Colonic mucosa (tissue), 4 donors: ENCODE results near the gene CCDC68. TPM values are rescaled to one million over a fixed set of nuclear protein-coding genes. Genes with fewer than 3 reads are reported as not detected.

Experiments used
- DNase-seq: peaks from one replicate; pipeline ENCODE4 v3.0.0-alpha.2; 2020
- H3K27ac ChIP-seq: fragments of 200-600 bp; one replicate; pipeline ENCODE4 v1.8.0; 2021
- H3K27me3 ChIP-seq: fragments of 200-600 bp; one replicate; pipeline ENCODE4 v1.8.0; 2021
- H3K36me3 ChIP-seq: fragments of 200-600 bp; one replicate; pipeline ENCODE4 v1.8.0; 2021
- H3K4me1 ChIP-seq: fragments of 200-600 bp; one replicate; pipeline ENCODE4 v1.8.0; 2021; ENCODE audit warnings: mild to moderate bottlenecking
- H3K4me3 ChIP-seq: fragments of 200-600 bp; one replicate; pipeline ENCODE4 v1.8.0; 2021
- H3K9ac ChIP-seq, 2 donors: one replicate each; pipeline ENCODE4 v1.7.0; 2013; ENCODE audit warnings: control low read depth in 2 of 2, low read depth in 2 of 2, low read length in 2 of 2
- H3K9me3 ChIP-seq: fragments of 200-600 bp; one replicate; pipeline ENCODE4 v1.8.0; 2021
- intact Hi-C: fragments of 100-400 bp; cut with DNase I; formaldehyde crosslinking; loops from one replicate; pipeline ENCODE4 v1.14.1; 2022
- total RNA-seq, 2 donors: library from RNA; stranded (reverse); fragmentation: NEBNext Ultra II Directional in 1 of 2; extraction: Animal tissue kit (Norgen Biotek cat#: 25700) in 1 of 2; gene quantifications; one replicate each; pipeline ENCODE4 v1.2.1, GENCODE V29; 2021
- TF ChIP-seq, protein P1 (sequence below): fragments of 200-600 bp; IDR thresholded peaks from one replicate; pipeline ENCODE4 v1.8.0; 2022; ENCODE audit warnings: antibody characterized with exemption, mild to moderate bottlenecking
- donor health status: healthy.
- donor health status: DM: no; HTN: no; CAD: no.
- donor health status: DM: no; HTN: no; CAD: no.

CCDC68 gene
- total RNA-seq, 2 donors from 2014 or later, result 22.3 to 46.8 TPM

DNA sequence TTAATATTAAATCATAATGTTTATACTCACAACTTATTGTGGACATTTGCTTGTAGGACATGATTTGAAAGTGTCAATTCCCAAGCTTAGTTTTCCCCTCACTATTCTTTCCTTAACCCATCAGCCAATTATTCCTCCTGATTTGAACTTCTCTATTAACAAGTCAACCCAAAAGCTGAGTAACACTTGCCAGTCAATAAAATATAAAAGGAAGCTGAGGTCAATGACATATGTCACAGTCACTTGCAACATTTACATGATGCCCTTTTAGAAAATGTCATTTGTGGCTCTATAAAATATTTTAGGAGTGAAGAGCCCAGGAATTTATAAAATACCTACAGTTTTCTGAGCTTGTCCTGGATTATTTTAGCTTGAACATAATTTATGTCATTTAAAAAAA lies 7.2 kb downstream of the CCDC68 start:
- Histone ChIP-seq H3K27me3 (no peaks in the 10 kb centered on the region), H3K36me3 (no peaks in the 10 kb centered on the region), H3K9ac (no peak overlapping the region), H3K4me1 (peaks cover 8% of the 10 kb centered on the region), H3K27ac (no peak overlapping the region), H3K9me3 (no peaks in the 10 kb centered on the region), H3K4me3 (no peak overlapping the region)
- intact Hi-C loops, result no loop called here
- DNase-seq, result no peak
- TF ChIP-seq, protein P1, sequence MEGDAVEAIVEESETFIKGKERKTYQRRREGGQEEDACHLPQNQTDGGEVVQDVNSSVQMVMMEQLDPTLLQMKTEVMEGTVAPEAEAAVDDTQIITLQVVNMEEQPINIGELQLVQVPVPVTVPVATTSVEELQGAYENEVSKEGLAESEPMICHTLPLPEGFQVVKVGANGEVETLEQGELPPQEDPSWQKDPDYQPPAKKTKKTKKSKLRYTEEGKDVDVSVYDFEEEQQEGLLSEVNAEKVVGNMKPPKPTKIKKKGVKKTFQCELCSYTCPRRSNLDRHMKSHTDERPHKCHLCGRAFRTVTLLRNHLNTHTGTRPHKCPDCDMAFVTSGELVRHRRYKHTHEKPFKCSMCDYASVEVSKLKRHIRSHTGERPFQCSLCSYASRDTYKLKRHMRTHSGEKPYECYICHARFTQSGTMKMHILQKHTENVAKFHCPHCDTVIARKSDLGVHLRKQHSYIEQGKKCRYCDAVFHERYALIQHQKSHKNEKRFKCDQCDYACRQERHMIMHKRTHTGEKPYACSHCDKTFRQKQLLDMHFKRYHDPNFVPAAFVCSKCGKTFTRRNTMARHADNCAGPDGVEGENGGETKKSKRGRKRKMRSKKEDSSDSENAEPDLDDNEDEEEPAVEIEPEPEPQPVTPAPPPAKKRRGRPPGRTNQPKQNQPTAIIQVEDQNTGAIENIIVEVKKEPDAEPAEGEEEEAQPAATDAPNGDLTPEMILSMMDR, result no peak

- no peak overlapping the region for H3K27ac ChIP-seq
- DNase-seq, result no peak
- intact Hi-C loops, result no loop called here
Observed at GRCh38 chr18:54950221-54950620, 9.0 kb downstream of the CCDC68 start.

GRCh38 chr18:54949588-54949987 lies 9.7 kb downstream of the CCDC68 start:
- peaks cover 10% of the 10 kb centered on the region for H3K4me1 ChIP-seq
- TF ChIP-seq, protein P1, result no peak
- no peak overlapping the region for H3K27ac ChIP-seq

More at GRCh38 chr18:54950221-54950620, 9.0 kb downstream of the CCDC68 start:
- Histone ChIP-seq H3K36me3 (no peaks in the 10 kb centered on the region), H3K9me3 (no peaks in the 10 kb centered on the region), H3K4me3 (no peak overlapping the region), H3K27me3 (no peaks in the 10 kb centered on the region), H3K9ac (no peak overlapping the region), H3K4me1 (peaks cover 10% of the 10 kb centered on the region)
- TF ChIP-seq, protein P1, result peak; percentile 27

GRCh38 chr18:54948350-54948837 lies 10.9 kb downstream of the CCDC68 start:
- no peak for DNase-seq
- Histone ChIP-seq H3K9me3 (no peaks in the 10 kb centered on the region), H3K27me3 (no peaks in the 10 kb centered on the region), H3K9ac (peak overlapping the region in 1 of 2 donors; percentile 59), H3K4me1 (peaks cover 10% of the 10 kb centered on the region), H3K4me3 (no peak overlapping the region), H3K27ac (peak overlapping the region; percentile 60), H3K36me3 (no peaks in the 10 kb centered on the region)
- TF ChIP-seq, protein P1, result no peak
- intact Hi-C loops, result no loop called here

More at GRCh38 chr18:54949588-54949987, 9.7 kb downstream of the CCDC68 start:
- Histone ChIP-seq H3K27me3 (no peaks in the 10 kb centered on the region), H3K9me3 (no peaks in the 10 kb centered on the region), H3K9ac (no peak overlapping the region), H3K36me3 (no peaks in the 10 kb centered on the region), H3K4me3 (no peak overlapping the region)
- no peak for DNase-seq
- intact Hi-C loops, result no loop called here

DNA sequence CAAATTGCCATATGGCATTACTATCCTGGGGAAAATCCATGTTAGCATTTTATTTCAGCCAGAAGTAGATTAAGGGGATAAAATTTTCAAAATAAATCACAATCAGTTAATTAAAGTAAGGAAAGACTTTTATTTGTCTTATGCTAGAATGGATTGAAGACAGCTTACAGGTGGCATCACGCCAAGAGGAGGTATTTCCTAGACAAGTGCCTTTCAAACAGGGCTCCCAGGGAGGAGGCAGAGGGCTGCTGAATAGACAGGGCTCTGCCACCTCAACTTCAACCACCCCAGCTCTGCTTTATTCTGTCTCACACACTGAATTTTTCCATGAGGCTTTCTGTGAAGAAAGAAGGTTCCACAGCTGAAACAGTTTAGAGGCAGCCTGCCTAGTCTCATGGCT lies 12.2 kb downstream of the CCDC68 start:
- TF ChIP-seq, protein P1, result no peak
- H3K27ac ChIP-seq, result peak overlapping the region; percentile 60
- H3K36me3 ChIP-seq, result no peaks in the 10 kb centered on the region
- H3K9me3 ChIP-seq, result no peaks in the 10 kb centered on the region
- peaks cover 10% of the 10 kb centered on the region for H3K4me1 ChIP-seq
- DNase-seq, result peak; percentile 63
- H3K9ac ChIP-seq, result peak overlapping the region in 1 of 2 donors; percentile 59
- intact Hi-C loops, result no loop called here
- H3K27me3 ChIP-seq, result no peaks in the 10 kb centered on the region
- no peak overlapping the region for H3K4me3 ChIP-seq
